Prostate gland (tissue), 2 donors: ENCODE measurements around the gene MDC1. TPM values are rescaled to one million over a fixed set of nuclear protein-coding genes. Genes with fewer than 3 reads are reported as not detected.

Experiments
- DNase-seq: peaks from one replicate; pipeline ENCODE4 v3.0.0-alpha.2; 2019; ENCODE audit warnings: low spot score
- H3K27ac ChIP-seq, 2 donors: fragments of 200-600 bp; sonication (generic); 2 replicates each; pipeline ENCODE4 v1.5.1; 2017 to 2019
- H3K27me3 ChIP-seq: fragments of 200-600 bp; sonication (generic); replicated peaks from 2 replicates; pipeline ENCODE4 v1.5.1; 2019; ENCODE audit not compliant: insufficient read depth
- H3K36me3 ChIP-seq, 2 donors: fragments of 200-600 bp; sonication (generic); 1 replicate in 1 of 2; 2 replicates in 1 of 2; pipeline versions ENCODE4 v1.5.1 to v1.8.1; 2017 to 2019
- H3K4me1 ChIP-seq: fragments of 200-600 bp; sonication (generic); replicated peaks from 2 replicates; pipeline ENCODE4 v1.5.1; 2019
- H3K4me3 ChIP-seq, 2 donors: fragments of 200-600 bp; sonication (generic); 2 replicates each; pipeline ENCODE4 v1.5.1; 2017 to 2019
- H3K9me3 ChIP-seq: fragments of 200-600 bp; sonication (generic); 2 replicates; pipeline ENCODE4 v1.5.1; 2017
- CTCF ChIP-seq, 4 experiments: fragments of 200-600 bp in 2 of 4; fragments of 450-650 bp in 2 of 4; sonication (generic) in 2 of 4; IDR thresholded peaks; 1 replicate in 3 of 4; 2 replicates in 1 of 4; pipeline ENCODE4 v1.5.1; 2016 to 2019; ENCODE audit warnings: antibody characterized with exemption in 4 of 4, mild to moderate bottlenecking in 2 of 4, moderate library complexity in 2 of 4
- POLR2A ChIP-seq: fragments of 450-650 bp; IDR thresholded peaks from one replicate; pipeline ENCODE4 v1.6.1; 2016; ENCODE audit warnings: antibody characterized with exemption, mild to moderate bottlenecking
- POLR2AphosphoS5 ChIP-seq: sonication (generic); formaldehyde crosslinking; IDR thresholded peaks from one replicate; pipeline ENCODE4 v1.6.1; 2017; ENCODE audit warnings: antibody characterized with exemption
- WGBS: methylation state at CpG from one replicate; pipeline ENCODE4 v1.1.5; 2018; 5-methylcytosine and 5-hydroxymethylcytosine counted together
- intact Hi-C: fragments of 100-400 bp; cut with DNase I; formaldehyde crosslinking; loops from one replicate; pipeline ENCODE4 v1.14.2; 2022
- total RNA-seq, 2 donors: library from RNA; depleted of rRNA; stranded (reverse); fragments of >200 nt; gene quantifications; one replicate each; pipeline ENCODE4 v1.1.0, GENCODE V29; 2016

MDC1 gene
- total RNA-seq, 2 donors from 2014 or later: 20.5 to 26.3 TPM

- Histone ChIP-seq H3K36me3 (peaks cover 0 to 4% of the 10 kb centered on the region in 2 donors), H3K4me3 (no peak overlapping the region), H3K4me1 (peaks cover 3% of the 10 kb centered on the region), H3K27me3 (no peaks in the 10 kb centered on the region), H3K9me3 (no peaks in the 10 kb centered on the region), H3K27ac (no peak overlapping the region)
- no peak for DNase-seq
- intact Hi-C loops: no loop called here
- TF ChIP-seq POLR2A (no peak), CTCF (IDR thresholded peaks at IDR 0.05) (no peak)
- WGBS: 56% methylated on average over 7 of the region's 7 CpGs
These were observed 4.6 kb downstream of the MDC1 start for GRCh38 chr6:30712441-30712945.

- Histone ChIP-seq H3K27ac (no peak overlapping the region), H3K4me3 (no peak overlapping the region), H3K36me3 (peaks cover 0 to 4% of the 10 kb centered on the region in 2 donors), H3K9me3 (no peaks in the 10 kb centered on the region), H3K27me3 (no peaks in the 10 kb centered on the region), H3K4me1 (peaks cover 3% of the 10 kb centered on the region)
- 100% methylated on average over 1 of the region's 1 CpG for WGBS
- no peak for DNase-seq
- intact Hi-C loops: no loop called here
- TF ChIP-seq CTCF (IDR thresholded peaks at IDR 0.05) (no peak), POLR2A (no peak), POLR2AphosphoS5 (no peak)
These were observed 5.2 kb downstream of the MDC1 start for GRCh38 chr6:30711758-30712380.

GRCh38 chr6:30709101-30709868 lies 7.8 kb downstream of the MDC1 start:
- H3K36me3 ChIP-seq: peaks cover 0 to 4% of the 10 kb centered on the region in 2 donors
- no peaks in the 10 kb centered on the region for H3K4me1 ChIP-seq
- intact Hi-C loops: no loop called here
- no peaks in the 10 kb centered on the region for H3K9me3 ChIP-seq
- H3K27ac ChIP-seq: no peak overlapping the region
- WGBS: 97% methylated on average over 2 of the region's 2 CpGs
- no peaks in the 10 kb centered on the region for H3K27me3 ChIP-seq
- TF ChIP-seq CTCF (IDR thresholded peaks at IDR 0.05) (no peak), POLR2AphosphoS5 (no peak), POLR2A (no peak)
- H3K4me3 ChIP-seq: no peak overlapping the region
- no peak for DNase-seq

- H3K36me3 ChIP-seq: no peaks in the 10 kb centered on the region
- TF ChIP-seq CTCF (IDR thresholded peaks at IDR 0.05) (no peak), POLR2A (no peak), POLR2AphosphoS5 (no peak)
- DNase-seq: no peak
- no peak overlapping the region for H3K4me3 ChIP-seq
- no peaks in the 10 kb centered on the region for H3K27me3 ChIP-seq
- H3K9me3 ChIP-seq: no peaks in the 10 kb centered on the region
- no peak overlapping the region for H3K27ac ChIP-seq
- 54% methylated on average over 6 of the region's 6 CpGs for WGBS
- intact Hi-C loops: no loop called here
- H3K4me1 ChIP-seq: no peaks in the 10 kb centered on the region
These were observed 9.7 kb downstream of the MDC1 start for GRCh38 chr6:30707281-30707850.
